ENCODE measurements around the gene OXSR1. TPM values are rescaled to one million over a fixed set of nuclear protein-coding genes. Genes with fewer than 3 reads are reported as not detected.

Gene OXSR1
- total and polyA plus RNA-seq, 12 donors, result 13.7 to 38.4 (median 31.2) TPM

DNA sequence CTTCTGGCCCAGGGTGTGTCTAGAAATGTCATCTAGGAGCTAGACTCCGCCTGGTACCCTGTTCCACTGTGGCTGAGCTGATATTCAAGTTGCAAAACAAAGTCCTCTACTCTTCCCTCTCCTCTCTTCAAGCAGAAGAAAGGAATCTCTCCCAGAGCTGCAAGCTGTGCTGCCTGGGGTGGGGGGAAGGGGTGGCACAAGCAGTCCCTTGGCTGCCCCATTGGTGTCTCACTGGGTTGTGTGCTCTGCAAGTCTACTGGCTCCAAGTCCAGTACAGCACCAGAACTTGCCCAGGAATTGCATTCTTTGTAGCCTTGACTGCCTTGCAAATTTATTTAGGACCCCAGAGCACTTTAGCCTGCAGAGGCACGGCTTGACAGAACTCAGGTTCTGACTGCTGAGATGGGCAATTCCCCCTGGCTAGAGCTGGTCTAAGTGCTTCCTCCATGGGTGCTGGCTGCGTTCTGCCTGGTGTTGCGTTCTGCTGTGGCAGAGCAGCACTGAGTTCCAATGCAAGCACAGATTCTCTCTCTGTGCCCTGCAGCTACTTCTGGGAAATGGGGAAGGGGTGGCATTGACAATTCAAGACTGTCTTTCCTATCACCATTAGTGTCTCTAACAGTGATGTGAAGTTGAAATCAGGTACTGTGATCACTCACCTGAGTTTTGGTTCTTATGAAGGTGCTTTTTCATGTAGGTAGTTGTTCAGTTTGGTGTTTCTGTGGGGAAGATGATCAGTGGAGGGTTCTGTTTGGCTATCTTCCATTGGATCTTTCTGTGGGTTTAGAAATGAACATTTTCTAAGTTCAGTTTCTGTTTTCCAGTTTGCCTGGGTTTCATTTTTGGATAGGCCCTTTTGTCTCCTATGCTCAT is 39.5 kb downstream of the OXSR1 start:
- H3K27me3 ChIP-seq, result no peaks in the 10 kb centered on the region
- ATAC-seq, result peak in 1 of 8 donors; percentile 54
- TF ChIP-seq, protein P1, sequence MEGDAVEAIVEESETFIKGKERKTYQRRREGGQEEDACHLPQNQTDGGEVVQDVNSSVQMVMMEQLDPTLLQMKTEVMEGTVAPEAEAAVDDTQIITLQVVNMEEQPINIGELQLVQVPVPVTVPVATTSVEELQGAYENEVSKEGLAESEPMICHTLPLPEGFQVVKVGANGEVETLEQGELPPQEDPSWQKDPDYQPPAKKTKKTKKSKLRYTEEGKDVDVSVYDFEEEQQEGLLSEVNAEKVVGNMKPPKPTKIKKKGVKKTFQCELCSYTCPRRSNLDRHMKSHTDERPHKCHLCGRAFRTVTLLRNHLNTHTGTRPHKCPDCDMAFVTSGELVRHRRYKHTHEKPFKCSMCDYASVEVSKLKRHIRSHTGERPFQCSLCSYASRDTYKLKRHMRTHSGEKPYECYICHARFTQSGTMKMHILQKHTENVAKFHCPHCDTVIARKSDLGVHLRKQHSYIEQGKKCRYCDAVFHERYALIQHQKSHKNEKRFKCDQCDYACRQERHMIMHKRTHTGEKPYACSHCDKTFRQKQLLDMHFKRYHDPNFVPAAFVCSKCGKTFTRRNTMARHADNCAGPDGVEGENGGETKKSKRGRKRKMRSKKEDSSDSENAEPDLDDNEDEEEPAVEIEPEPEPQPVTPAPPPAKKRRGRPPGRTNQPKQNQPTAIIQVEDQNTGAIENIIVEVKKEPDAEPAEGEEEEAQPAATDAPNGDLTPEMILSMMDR (IDR thresholded peaks at IDR 0.05), result no peak
- 94 to 96% methylated on average over 4 of the region's 4 CpGs for WGBS, 2 donors
- peaks cover 0 to 32% (median 3%) of the 10 kb centered on the region in 9 donors for H3K36me3 ChIP-seq
- peaks cover 0 to 3% (median 0%) of the 10 kb centered on the region in 11 donors for H3K9me3 ChIP-seq
- intact Hi-C loops (cut with DNase I), result loop anchor here in 1 of 10 donors (2.0 kb wide), 1 partner anchor 18 kb away; no protein-coding TSS in a partner anchor
- DNase-seq, result no peak
- H3K4me3 ChIP-seq, result no peak overlapping the region
- peaks cover 0 to 34% (median 11%) of the 10 kb centered on the region in 9 donors for H3K4me1 ChIP-seq
- H3K27ac ChIP-seq, result no peak overlapping the region

DNA sequence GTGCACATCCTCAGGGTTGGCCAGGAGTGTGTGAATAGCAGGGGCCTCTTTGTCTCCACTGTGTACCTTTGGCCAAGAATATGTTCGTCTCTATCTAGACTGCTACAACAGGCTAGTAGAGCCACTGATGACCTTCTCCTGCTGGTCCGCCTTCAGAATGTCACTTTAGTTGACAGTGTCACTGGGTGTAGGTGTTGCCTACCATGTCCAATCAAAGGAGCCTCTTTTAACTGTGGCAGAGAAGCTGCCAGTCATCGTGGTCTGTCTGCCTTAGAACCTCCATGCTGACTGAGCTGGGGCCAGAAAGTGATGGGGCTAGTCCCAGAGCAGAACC is 40.1 kb downstream of the OXSR1 start:
- intact Hi-C loops (cut with DNase I), result loop anchor here in 1 of 10 donors (2.0 kb wide), 1 partner anchor 19 kb away; no protein-coding TSS in a partner anchor
- WGBS, 2 donors, result 68 to 74% methylated on average over 3 of the region's 3 CpGs
- TF ChIP-seq, protein P1 (IDR thresholded peaks at IDR 0.05), result no peak
- no peak overlapping the region for H3K27ac ChIP-seq
- no peaks in the 10 kb centered on the region for H3K27me3 ChIP-seq
- H3K4me3 ChIP-seq, result no peak overlapping the region
- peaks cover 0 to 34% (median 11%) of the 10 kb centered on the region in 9 donors for H3K4me1 ChIP-seq
- H3K36me3 ChIP-seq, result peaks cover 0 to 26% (median 0%) of the 10 kb centered on the region in 9 donors
- DNase-seq, result no peak
- ATAC-seq, result peak in 6 of 8 donors; percentile 47 to 90 (median 70)
- H3K9me3 ChIP-seq, result peaks cover 0 to 6% (median 0%) of the 10 kb centered on the region in 11 donors

DNA sequence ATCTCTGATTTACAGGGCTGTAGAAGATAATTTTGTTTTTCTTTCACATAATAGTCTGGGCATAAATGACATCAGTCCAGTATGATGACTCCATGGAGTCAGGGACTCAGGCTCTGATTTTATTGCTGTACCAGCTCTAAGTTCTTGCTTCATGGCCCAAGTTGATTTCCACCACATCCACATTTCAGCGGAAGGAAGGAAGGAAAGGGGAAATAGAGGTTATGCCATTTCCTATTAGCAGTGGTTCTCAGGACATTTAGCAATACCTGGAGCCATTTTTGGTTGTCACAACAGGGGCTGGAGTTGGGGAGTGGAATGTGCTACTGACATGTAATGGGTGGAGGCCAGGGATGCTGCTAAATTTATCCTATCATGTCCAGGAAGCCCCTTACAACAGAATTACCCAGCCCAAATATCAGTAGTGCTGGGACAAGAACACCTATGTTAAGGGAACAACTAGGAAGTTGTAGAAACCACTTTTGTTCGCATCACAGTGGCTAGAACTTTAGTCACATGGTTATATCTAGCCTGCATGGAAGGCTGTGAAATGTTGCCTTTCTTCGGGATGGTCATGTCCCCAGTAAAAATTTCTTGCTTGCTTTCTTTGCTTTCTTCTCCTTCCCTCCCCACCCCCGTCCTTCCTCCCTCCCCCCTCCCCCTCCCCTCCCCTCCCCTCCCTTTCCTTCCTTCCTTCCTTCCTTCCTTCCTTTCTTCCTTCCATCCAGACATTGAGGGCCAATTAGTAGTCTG is 42.1 kb downstream of the OXSR1 start:
- Histone ChIP-seq H3K27me3 (no peaks in the 10 kb centered on the region), H3K9me3 (peaks cover 0 to 6% (median 0%) of the 10 kb centered on the region in 11 donors), H3K27ac (no peak overlapping the region), H3K36me3 (peaks cover 0 to 16% (median 0%) of the 10 kb centered on the region in 9 donors), H3K4me1 (peaks cover 0 to 38% (median 12%) of the 10 kb centered on the region in 9 donors), H3K4me3 (no peak overlapping the region)
- TF ChIP-seq, protein P1 (IDR thresholded peaks at IDR 0.05), result no peak
- no peak for DNase-seq
- 84 to 86% methylated on average over 4 of the region's 4 CpGs for WGBS, 2 donors
- intact Hi-C loops (cut with DNase I), result no loop called here
- peak in 1 of 8 donors; percentile 53 for ATAC-seq

DNA sequence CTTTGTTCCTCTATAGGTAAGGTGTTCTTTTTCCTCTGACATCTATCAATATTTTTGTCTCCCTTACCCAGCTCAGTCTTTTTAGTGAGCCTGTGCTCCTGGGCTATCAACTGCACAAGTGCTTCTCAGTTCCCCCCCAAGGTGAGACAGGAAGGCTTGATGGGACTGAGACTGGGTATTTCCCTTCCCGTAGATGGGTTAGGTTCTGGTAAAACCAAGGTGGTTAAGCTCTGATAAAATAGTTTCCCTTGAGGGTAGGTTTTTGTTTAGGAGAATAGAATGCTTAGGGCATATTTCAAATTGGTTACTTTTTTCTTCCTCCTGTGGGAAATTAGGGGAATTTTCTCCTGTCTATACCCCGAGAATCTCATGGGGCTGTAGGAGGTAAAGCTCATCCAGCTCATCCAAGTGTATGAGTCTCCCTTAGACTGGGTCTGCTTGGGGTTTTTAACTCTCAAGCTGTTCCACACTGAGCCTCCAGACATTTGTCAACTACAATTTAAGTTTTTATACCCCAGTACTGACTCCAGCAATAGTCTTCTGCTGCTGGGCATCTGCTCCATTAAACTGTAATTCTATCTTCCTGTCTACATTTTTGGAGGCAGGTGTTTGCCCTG is 44.9 kb downstream of the OXSR1 start:
- DNase-seq (no peak), ATAC-seq (no peak)
- Histone ChIP-seq H3K4me1 (peaks cover 0 to 39% (median 12%) of the 10 kb centered on the region in 9 donors), H3K27ac (no peak overlapping the region), H3K36me3 (peaks cover 0 to 11% (median 0%) of the 10 kb centered on the region in 9 donors), H3K9me3 (peaks cover 0 to 6% (median 0%) of the 10 kb centered on the region in 11 donors), H3K4me3 (no peak overlapping the region), H3K27me3 (no peaks in the 10 kb centered on the region)
- TF ChIP-seq, protein P1 (IDR thresholded peaks at IDR 0.05), result no peak
- 97 to 100% methylated on average over 2 of the region's 2 CpGs for WGBS, 2 donors
- intact Hi-C loops (cut with DNase I), result no loop called here
